T-cell (primary cell): Measurements from ENCODE around the gene BMP8B. TPM values are rescaled to one million over a fixed set of nuclear protein-coding genes. Genes with fewer than 3 reads are reported as not detected.
"Not testable (repeated sequence)": the region's sequence is repeated elsewhere in the genome, so short reads cannot be mapped to it uniquely, and the experiment has no call there.

ENCODE experiments used
- ATAC-seq, 4 experiments: fragments of 200-7000 bp in 3 of 4; fragments of 150-1000 bp in 1 of 4; cut with Tn5 transposase; replicated peaks in 1 of 4; 1 replicate in 3 of 4; 2 replicates in 1 of 4; pipeline ENCODE4 v1.10.0; 2021; ENCODE audit warnings: moderate library complexity in 3 of 4, mild to moderate bottlenecking in 2 of 4, moderate number of reproducible peaks in 1 of 4
- CTCF ChIA-PET, 2 donors: fragments of 300-600 bp; sonication (Branson Sonifier 250); formaldehyde crosslinking; loops; one replicate each; lab custom pipeline; 2022; ENCODE audit warnings: antibody characterized with exemption in 2 of 2; lab: Charles Lee
- POLR2A ChIA-PET, 2 donors: fragments of 300-600 bp; sonication (Branson Sonifier 250); formaldehyde crosslinking; loops; one replicate each; lab custom pipeline; 2022; ENCODE audit warnings: antibody characterized with exemption in 2 of 2; lab: Charles Lee
- DNase-seq, 35 experiments: peaks; one replicate each; pipeline versions ENCODE4 v3.0.0 to v3.0.0-alpha.2; 2013 to 2023
- H3K27ac ChIP-seq: one replicate; pipeline ENCODE4 v1.5.1; 2013; ENCODE audit warnings: low read length
- H3K27me3 ChIP-seq, 2 experiments: replicated peaks in 1 of 2; 1 replicate in 1 of 2; 2 replicates in 1 of 2; pipeline versions ENCODE4 v1.6.1 to v1.7.0; 2013; ENCODE audit warnings: low read length in 1 of 2, mixed read lengths in 1 of 2; ENCODE audit not compliant: control insufficient read depth in 2 of 2, insufficient read depth in 2 of 2; ENCODE audit errors: extremely low read depth in 1 of 2
- H3K36me3 ChIP-seq, 2 donors: 1 replicate in 1 of 2; 2 replicates in 1 of 2; pipeline versions ENCODE4 v1.6.1 to v1.7.0; 2013; ENCODE audit warnings: low read length in 1 of 2; ENCODE audit not compliant: control insufficient read depth in 2 of 2, insufficient read depth in 1 of 2; ENCODE audit errors: extremely low read depth in 1 of 2
- H3K4me1 ChIP-seq, 2 experiments: 1 replicate in 1 of 2; 2 replicates in 1 of 2; pipeline versions ENCODE4 v1.6.1 to v1.7.0; 2013; ENCODE audit warnings: low read length in 2 of 2, mixed read lengths in 1 of 2; ENCODE audit not compliant: insufficient read depth in 2 of 2, control insufficient read depth in 1 of 2; ENCODE audit errors: extremely low read depth in 1 of 2
- H3K4me3 ChIP-seq, 2 donors: 1 replicate in 1 of 2; 2 replicates in 1 of 2; pipeline versions ENCODE4 v1.5.1 to v1.7.0; 2013; ENCODE audit warnings: mild to moderate bottlenecking in 2 of 2, low read length in 1 of 2, moderate library complexity in 1 of 2; ENCODE audit not compliant: control insufficient read depth in 1 of 2; ENCODE audit errors: extremely low read depth in 1 of 2
- H3K9me3 ChIP-seq: 2 replicates; pipeline ENCODE4 v1.7.0; 2013
- H3K27ac Mint-ChIP-seq, 2 donors: one replicate each; pipeline ENCODE4 v1.8.0; 2020 to 2021; ENCODE audit warnings: mild to moderate bottlenecking in 2 of 2, mixed read lengths in 2 of 2
- H3K27me3 Mint-ChIP-seq, 2 donors: one replicate each; pipeline ENCODE4 v1.8.0; 2021 to 2022; ENCODE audit warnings: mixed read lengths in 2 of 2
- H3K36me3 Mint-ChIP-seq: one replicate; pipeline ENCODE4 v1.8.0; 2021; ENCODE audit warnings: mixed read lengths
- H3K4me1 Mint-ChIP-seq, 3 donors: one replicate each; pipeline ENCODE4 v1.8.0; 2020 to 2022; ENCODE audit warnings: mixed read lengths in 3 of 3, mild to moderate bottlenecking in 1 of 3
- H3K4me3 Mint-ChIP-seq, 3 donors: one replicate each; pipeline ENCODE4 v1.8.0; 2020 to 2022; ENCODE audit warnings: mild to moderate bottlenecking in 3 of 3, mixed read lengths in 3 of 3, moderate library complexity in 3 of 3
- H3K9me3 Mint-ChIP-seq, 3 donors: one replicate each; pipeline ENCODE4 v1.8.0; 2020 to 2022; ENCODE audit warnings: mixed read lengths in 3 of 3
- WGBS: methylation state at CpG from one replicate; pipeline ENCODE4 v1.1.5; 2013; ENCODE audit warnings: missing lambda C conversion rate; ENCODE audit not compliant: insufficient coverage; 5-methylcytosine and 5-hydroxymethylcytosine counted together
- total RNA-seq, 35 experiments: library from RNA in 6 of 35; stranded (reverse) in 6 of 35; fragments of 120-200 nt in 1 of 35; gene quantifications; one replicate each; pipeline versions ENCODE4 v1.2.1 to v1.2.4 and lab custom pipeline; 2013 to 2026

Gene BMP8B
- total RNA-seq, 5 donors from 2014 or later (not counting 1 experiment from before 2014, with no cell fraction given) = 0.33 to 1.3 (median 0.76) TPM

DNA sequence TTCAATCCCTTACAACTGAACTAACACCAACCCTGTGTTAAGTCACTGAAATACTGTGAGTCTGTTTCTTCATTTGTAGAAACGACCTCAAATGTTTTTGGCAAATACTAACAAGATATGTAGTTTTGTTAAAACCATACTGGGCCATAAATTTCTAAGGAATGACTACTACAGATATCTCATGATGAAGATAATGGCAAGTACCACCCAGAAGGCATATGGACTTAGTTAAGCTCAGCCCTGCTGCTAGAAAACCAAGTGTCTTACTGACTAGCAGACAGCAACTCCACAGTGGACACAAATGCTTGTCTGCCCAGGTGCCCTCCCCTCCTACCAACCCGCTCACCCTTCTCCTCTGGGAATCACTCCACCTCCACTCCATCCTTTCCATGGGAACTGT, 44.5 kb upstream of the BMP8B start:
- CTCF ChIA-PET = no interaction called here
- Mint-ChIP-seq H3K27me3 (peaks cover 11 to 12% of the 10 kb centered on the region in 2 donors), H3K9me3 (no peaks in the 10 kb centered on the region), H3K4me1 (no peaks in the 10 kb centered on the region), H3K4me3 (no peak overlapping the region), H3K36me3 (peaks cover 13% of the 10 kb centered on the region), H3K27ac (no peak overlapping the region)
- no peaks in the 10 kb centered on the region for H3K9me3 ChIP-seq
- no peak for DNase-seq
- H3K4me3 ChIP-seq = no peak overlapping the region
- no peaks in the 10 kb centered on the region for H3K36me3 ChIP-seq
- H3K27ac ChIP-seq = no peak overlapping the region
- ATAC-seq = no peak
- 100% methylated on average over 1 of the region's 2 CpGs for WGBS
- peaks cover 3 to 5% of the 10 kb centered on the region in 2 experiments for H3K27me3 ChIP-seq
- POLR2A ChIA-PET = interaction anchor here in 1 of 2 donors (0.5 kb wide), 1 partner anchor 69 kb away, joined by 3 read pairs; no protein-coding TSS in a partner anchor
- no peaks in the 10 kb centered on the region for H3K4me1 ChIP-seq

- 80% methylated on average over 5 of the region's 6 CpGs for WGBS
Observed at GRCh38 chr1:39832294-39832693, 43.6 kb upstream of the BMP8B start.

DNA sequence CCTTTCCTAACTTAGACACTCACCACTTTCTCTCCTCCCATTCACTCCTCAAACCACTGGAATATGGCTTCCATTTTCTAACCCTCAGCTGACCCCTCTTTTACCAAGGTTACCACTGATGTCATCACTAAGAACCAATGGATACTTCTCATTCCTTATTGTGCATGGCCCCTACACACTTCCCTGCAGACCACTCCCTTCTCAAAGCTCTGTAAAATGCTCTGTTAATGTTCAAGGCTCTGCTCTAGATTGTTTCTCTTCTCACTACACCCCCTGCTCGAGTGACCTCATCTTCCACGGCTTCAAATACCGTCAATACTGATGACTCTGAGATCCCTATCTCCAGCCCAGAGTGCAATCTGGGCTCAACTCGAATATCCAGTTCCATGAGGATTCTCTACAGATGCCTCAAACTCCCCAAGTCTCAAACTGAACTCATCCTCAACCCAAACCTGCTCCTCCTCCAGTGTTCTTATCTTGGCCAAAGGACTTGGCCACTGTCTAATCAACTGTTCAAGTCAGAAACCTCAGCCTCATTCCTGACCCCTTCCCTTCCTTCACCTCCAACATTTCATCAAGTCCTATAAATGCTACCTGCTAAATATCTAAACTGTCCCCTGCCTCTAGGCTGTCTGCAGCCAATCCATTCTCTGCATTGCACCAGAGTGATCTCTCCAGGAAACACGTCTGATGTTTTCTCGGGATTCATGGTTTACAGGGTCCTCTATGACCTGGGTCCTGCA, 41.3 kb upstream of the BMP8B start:
- H3K27ac Mint-ChIP-seq = no peak overlapping the region
- no peaks in the 10 kb centered on the region for H3K4me1 Mint-ChIP-seq
- H3K4me1 ChIP-seq = no peaks in the 10 kb centered on the region
- H3K36me3 ChIP-seq = no peaks in the 10 kb centered on the region
- no peak overlapping the region for H3K27ac ChIP-seq
- H3K9me3 Mint-ChIP-seq = no peaks in the 10 kb centered on the region
- peaks cover 13 to 15% of the 10 kb centered on the region in 2 donors for H3K27me3 Mint-ChIP-seq
- H3K9me3 ChIP-seq = no peaks in the 10 kb centered on the region
- ChIA-PET POLR2A (no interaction called here), CTCF (interaction anchor here in 1 of 2 donors (1.2 kb wide), 1 partner anchor 144 kb away, joined by 4 read pairs; no protein-coding TSS in a partner anchor)
- 71% methylated on average over 6 of the region's 6 CpGs for whole genome bisulfite sequencing
- DNase-seq = no peak
- ATAC-seq = no peak
- no peak overlapping the region for H3K4me3 ChIP-seq
- H3K4me3 Mint-ChIP-seq = no peak overlapping the region
- peaks cover 3 to 12% of the 10 kb centered on the region in 2 experiments for H3K27me3 ChIP-seq
- no peaks in the 10 kb centered on the region for H3K36me3 Mint-ChIP-seq

More at GRCh38 chr1:39832294-39832693, 43.6 kb upstream of the BMP8B start:
- POLR2A ChIA-PET = no interaction called here
- Histone ChIP-seq H3K4me1 (no peaks in the 10 kb centered on the region), H3K9me3 (no peaks in the 10 kb centered on the region), H3K27me3 (peaks cover 3 to 8% of the 10 kb centered on the region in 2 experiments), H3K27ac (no peak overlapping the region), H3K36me3 (no peaks in the 10 kb centered on the region), H3K4me3 (no peak overlapping the region)
- H3K4me1 Mint-ChIP-seq = no peaks in the 10 kb centered on the region
- CTCF ChIA-PET = no interaction called here
- no peak for ATAC-seq
- peaks cover 11 to 12% of the 10 kb centered on the region in 2 donors for H3K27me3 Mint-ChIP-seq
- H3K9me3 Mint-ChIP-seq = no peaks in the 10 kb centered on the region
- H3K4me3 Mint-ChIP-seq = no peak overlapping the region
- no peak for DNase-seq
- H3K36me3 Mint-ChIP-seq = peaks cover 8% of the 10 kb centered on the region
- H3K27ac Mint-ChIP-seq = no peak overlapping the region

- CTCF ChIA-PET = interaction anchor here in 1 of 2 donors (0.7 kb wide), 1 partner anchor 74 kb away, joined by 3 read pairs; no protein-coding TSS in a partner anchor
- H3K36me3 ChIP-seq = no peaks in the 10 kb centered on the region
- Mint-ChIP-seq H3K27me3 (peaks cover 15 to 20% of the 10 kb centered on the region in 2 donors), H3K27ac (no peak overlapping the region), H3K4me1 (no peaks in the 10 kb centered on the region), H3K36me3 (no peaks in the 10 kb centered on the region), H3K9me3 (no peaks in the 10 kb centered on the region), H3K4me3 (no peak overlapping the region)
- ATAC-seq (no peak), DNase-seq (no peak)
- WGBS = no CpG with 5 or more reads among the region's 2 CpGs
- H3K27me3 ChIP-seq = peaks cover 3 to 12% of the 10 kb centered on the region in 2 experiments
- no peaks in the 10 kb centered on the region for H3K4me1 ChIP-seq
- no peak overlapping the region for H3K27ac ChIP-seq
- POLR2A ChIA-PET = no interaction called here
- H3K9me3 ChIP-seq = no peaks in the 10 kb centered on the region
- no peak overlapping the region for H3K4me3 ChIP-seq
Observed at GRCh38 chr1:39828734-39829133, 40.1 kb upstream of the BMP8B start.

- 79% methylated on average over 5 of the region's 6 CpGs for WGBS
- H3K9me3 ChIP-seq, POLR2A ChIA-PET, DNase-seq, H3K27ac ChIP-seq, CTCF ChIA-PET, H3K36me3 ChIP-seq, H3K4me1 ChIP-seq, H3K27ac Mint-ChIP-seq, H3K4me1 Mint-ChIP-seq, H3K4me3 Mint-ChIP-seq, H3K9me3 Mint-ChIP-seq, H3K4me3 ChIP-seq, H3K36me3 Mint-ChIP-seq, ATAC-seq: not testable (repeated sequence)
- peaks cover 15 to 20% of the 10 kb centered on the region in 2 donors for H3K27me3 Mint-ChIP-seq
- H3K27me3 ChIP-seq = peaks cover 3 to 12% of the 10 kb centered on the region in 2 experiments
Observed at GRCh38 chr1:39828255-39828654, 39.6 kb upstream of the BMP8B start.

- WGBS = 89% methylated on average over 5 of the region's 7 CpGs
- no peak for DNase-seq
- Mint-ChIP-seq H3K4me1 (no peaks in the 10 kb centered on the region), H3K4me3 (no peak overlapping the region), H3K27ac (no peak overlapping the region), H3K27me3 (peaks cover 17 to 24% of the 10 kb centered on the region in 2 donors), H3K9me3 (no peaks in the 10 kb centered on the region), H3K36me3 (no peaks in the 10 kb centered on the region)
- no peaks in the 10 kb centered on the region for H3K9me3 ChIP-seq
- CTCF ChIA-PET = no interaction called here
- H3K36me3 ChIP-seq = no peaks in the 10 kb centered on the region
- H3K27me3 ChIP-seq = peaks cover 3 to 12% of the 10 kb centered on the region in 2 experiments
- ATAC-seq = no peak
- H3K4me3 ChIP-seq = no peak overlapping the region
- POLR2A ChIA-PET = no interaction called here
- H3K4me1 ChIP-seq = no peaks in the 10 kb centered on the region
- H3K27ac ChIP-seq = no peak overlapping the region
Observed at GRCh38 chr1:39827201-39827600, 38.5 kb upstream of the BMP8B start.
